HepG2 (cell line): ENCODE results near the gene PAK1.

Experiments used
- HNRNPH1 ChIP-seq: fragments of 200-400 bp; formaldehyde crosslinking; optimal IDR thresholded peaks from 2 replicates; pipeline ENCODE3; 2017; ENCODE audit warnings: mild to moderate bottlenecking, low read depth, low read length
- NFKBIZ ChIP-seq: IDR thresholded peaks from 2 replicates; pipeline ENCODE4 v1.6.1; 2018; ENCODE audit warnings: missing genetic modification reagents, missing compliant biosample characterization
- THYN1 ChIP-seq: sonication (generic); formaldehyde crosslinking; IDR thresholded peaks from 2 replicates; pipeline ENCODE4 v1.8.1; 2023; ENCODE audit warnings: low read depth, mild to moderate bottlenecking, moderate library complexity, missing genetic modification reagents, borderline replicate concordance
- TF ChIP-seq, protein P1 (sequence below): sonication (generic); formaldehyde crosslinking; IDR thresholded peaks from 2 replicates; pipeline ENCODE4 v1.4.0; 2020; ENCODE audit warnings: missing genetic modification reagents, mild to moderate bottlenecking, borderline replicate concordance
- TF ChIP-seq, protein P2 (sequence below): sonication (generic); formaldehyde crosslinking; IDR thresholded peaks from 2 replicates; pipeline ENCODE4 v1.5.0; 2020; ENCODE audit warnings: mild to moderate bottlenecking, missing genetic modification reagents, moderate library complexity

DNA sequence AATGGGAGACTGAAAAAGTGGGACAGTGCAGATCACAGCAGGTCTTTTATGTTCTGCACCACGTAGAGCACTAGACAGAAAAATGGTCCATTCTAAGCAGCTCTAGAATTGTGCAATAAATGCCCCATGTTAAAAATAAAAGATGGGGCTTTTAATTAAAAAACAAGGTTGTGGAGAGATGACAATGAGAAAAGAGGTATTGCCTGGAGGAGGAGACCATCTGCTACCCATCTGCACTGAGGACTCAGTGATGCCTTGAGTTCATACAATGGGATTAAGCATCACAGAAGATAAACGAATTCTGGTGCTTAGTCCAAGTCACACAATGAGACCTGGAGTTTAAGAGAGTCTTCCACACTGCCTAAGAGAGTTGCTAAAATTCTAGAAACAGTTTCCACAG, 73.6 kb downstream of the PAK1 start:
- TF ChIP-seq NFKBIZ (CRISPR knock-in tag) (no peak), HNRNPH1 (no peak), THYN1 (CRISPR knock-in tag) (no peak)
- TF ChIP-seq, protein P1, sequence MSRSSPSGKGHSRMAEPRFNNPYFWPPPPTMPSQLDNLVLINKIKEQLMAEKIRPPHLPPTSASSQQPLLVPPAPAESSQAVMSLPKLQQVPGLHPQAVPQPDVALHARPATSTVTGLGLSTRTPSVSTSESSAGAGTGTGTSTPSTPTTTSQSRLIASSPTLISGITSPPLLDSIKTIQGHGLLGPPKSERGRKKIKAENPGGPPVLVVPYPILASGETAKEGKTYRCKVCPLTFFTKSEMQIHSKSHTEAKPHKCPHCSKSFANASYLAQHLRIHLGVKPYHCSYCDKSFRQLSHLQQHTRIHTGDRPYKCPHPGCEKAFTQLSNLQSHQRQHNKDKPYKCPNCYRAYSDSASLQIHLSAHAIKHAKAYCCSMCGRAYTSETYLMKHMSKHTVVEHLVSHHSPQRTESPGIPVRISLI (CRISPR knock-in tag): no peak
- TF ChIP-seq, protein P2, sequence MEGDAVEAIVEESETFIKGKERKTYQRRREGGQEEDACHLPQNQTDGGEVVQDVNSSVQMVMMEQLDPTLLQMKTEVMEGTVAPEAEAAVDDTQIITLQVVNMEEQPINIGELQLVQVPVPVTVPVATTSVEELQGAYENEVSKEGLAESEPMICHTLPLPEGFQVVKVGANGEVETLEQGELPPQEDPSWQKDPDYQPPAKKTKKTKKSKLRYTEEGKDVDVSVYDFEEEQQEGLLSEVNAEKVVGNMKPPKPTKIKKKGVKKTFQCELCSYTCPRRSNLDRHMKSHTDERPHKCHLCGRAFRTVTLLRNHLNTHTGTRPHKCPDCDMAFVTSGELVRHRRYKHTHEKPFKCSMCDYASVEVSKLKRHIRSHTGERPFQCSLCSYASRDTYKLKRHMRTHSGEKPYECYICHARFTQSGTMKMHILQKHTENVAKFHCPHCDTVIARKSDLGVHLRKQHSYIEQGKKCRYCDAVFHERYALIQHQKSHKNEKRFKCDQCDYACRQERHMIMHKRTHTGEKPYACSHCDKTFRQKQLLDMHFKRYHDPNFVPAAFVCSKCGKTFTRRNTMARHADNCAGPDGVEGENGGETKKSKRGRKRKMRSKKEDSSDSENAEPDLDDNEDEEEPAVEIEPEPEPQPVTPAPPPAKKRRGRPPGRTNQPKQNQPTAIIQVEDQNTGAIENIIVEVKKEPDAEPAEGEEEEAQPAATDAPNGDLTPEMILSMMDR (CRISPR knock-in tag): no peak
